Inflammatory macrophage (primary cell): ENCODE data around the gene IGSF1.

Experiments used
- DNase-seq, 2 donors: peaks; one replicate each; pipeline ENCODE4 v3.0.0-alpha.2; 2020 to 2022
- total RNA-seq, 18 experiments: gene quantifications; one replicate each; lab custom pipeline; 2026; ENCODE audit warnings: mixed read lengths in 6 of 18, inconsistent platforms in 2 of 18; lab: John Stamatoyannopoulos, UW

Gene IGSF1, protein sequence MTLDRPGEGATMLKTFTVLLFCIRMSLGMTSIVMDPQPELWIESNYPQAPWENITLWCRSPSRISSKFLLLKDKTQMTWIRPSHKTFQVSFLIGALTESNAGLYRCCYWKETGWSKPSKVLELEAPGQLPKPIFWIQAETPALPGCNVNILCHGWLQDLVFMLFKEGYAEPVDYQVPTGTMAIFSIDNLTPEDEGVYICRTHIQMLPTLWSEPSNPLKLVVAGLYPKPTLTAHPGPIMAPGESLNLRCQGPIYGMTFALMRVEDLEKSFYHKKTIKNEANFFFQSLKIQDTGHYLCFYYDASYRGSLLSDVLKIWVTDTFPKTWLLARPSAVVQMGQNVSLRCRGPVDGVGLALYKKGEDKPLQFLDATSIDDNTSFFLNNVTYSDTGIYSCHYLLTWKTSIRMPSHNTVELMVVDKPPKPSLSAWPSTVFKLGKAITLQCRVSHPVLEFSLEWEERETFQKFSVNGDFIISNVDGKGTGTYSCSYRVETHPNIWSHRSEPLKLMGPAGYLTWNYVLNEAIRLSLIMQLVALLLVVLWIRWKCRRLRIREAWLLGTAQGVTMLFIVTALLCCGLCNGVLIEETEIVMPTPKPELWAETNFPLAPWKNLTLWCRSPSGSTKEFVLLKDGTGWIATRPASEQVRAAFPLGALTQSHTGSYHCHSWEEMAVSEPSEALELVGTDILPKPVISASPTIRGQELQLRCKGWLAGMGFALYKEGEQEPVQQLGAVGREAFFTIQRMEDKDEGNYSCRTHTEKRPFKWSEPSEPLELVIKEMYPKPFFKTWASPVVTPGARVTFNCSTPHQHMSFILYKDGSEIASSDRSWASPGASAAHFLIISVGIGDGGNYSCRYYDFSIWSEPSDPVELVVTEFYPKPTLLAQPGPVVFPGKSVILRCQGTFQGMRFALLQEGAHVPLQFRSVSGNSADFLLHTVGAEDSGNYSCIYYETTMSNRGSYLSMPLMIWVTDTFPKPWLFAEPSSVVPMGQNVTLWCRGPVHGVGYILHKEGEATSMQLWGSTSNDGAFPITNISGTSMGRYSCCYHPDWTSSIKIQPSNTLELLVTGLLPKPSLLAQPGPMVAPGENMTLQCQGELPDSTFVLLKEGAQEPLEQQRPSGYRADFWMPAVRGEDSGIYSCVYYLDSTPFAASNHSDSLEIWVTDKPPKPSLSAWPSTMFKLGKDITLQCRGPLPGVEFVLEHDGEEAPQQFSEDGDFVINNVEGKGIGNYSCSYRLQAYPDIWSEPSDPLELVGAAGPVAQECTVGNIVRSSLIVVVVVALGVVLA (N-terminal part only)
- 0 to 0.12 (median 0) reads per million in 18 experiments for total RNA-seq

DNA sequence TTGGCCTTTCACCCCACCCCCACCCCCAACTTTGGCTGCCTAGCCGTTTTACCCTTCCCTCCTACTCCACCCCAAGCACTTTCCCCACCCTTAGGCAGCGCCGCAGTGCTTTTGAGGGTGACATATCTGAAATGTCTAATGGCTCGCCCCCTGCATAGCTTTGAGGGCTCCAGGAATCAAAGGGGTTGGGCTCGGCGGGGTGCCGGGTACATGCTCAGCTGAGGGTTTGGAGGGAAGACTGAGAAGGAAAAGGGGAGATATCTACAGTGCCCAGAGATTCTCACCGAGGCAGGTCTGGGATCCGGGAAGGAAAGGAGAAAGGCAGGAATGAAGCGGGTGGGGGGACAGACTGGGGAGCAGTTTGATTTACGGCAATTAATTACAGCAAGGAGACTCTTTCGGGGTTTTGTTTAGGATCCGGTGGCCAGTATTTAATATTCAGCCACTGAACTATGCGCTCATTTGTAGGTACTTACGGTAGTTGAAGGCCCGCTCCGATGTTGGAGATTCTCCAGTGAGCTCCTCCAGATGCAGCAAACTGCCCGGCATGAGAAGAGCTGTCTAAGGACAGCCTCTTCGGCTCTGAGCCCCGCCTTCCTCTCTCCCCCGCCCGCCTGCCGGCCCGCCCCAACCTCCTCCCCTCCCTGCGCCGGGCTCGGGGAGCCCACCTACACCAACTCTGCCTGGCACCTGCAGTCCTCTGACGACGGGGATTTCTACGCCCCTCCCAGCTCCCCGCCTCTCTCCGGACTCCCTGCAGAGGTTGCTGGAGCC, at the start of gene IGSF1:
Gene IGSF1, minus strand, starts transcription at position 569 of the 774 bp plus-strand sequence. CDS start 2,632 bp downstream, outside the sequence.
- DNase-seq = no peak

DNA sequence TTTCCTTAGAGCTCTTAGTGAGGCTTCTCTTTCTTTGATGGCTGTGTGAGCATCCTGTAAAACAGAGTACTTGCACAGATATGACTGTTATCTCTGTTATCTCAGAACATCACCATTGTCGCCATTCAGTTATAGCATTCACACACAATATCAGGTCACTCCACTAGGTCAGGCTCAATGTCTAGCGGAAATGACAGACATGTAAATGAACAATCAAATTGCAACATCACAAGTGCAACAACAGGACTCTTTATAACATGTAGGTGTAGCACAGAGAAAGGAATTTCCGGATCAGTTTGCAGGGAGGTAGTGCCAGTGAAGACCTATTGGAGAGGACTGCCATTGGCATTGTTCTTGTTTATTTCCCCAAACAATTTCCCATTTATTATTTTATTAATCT, 43.2 kb upstream of the IGSF1 start:
- DNase-seq = no peak

DNA sequence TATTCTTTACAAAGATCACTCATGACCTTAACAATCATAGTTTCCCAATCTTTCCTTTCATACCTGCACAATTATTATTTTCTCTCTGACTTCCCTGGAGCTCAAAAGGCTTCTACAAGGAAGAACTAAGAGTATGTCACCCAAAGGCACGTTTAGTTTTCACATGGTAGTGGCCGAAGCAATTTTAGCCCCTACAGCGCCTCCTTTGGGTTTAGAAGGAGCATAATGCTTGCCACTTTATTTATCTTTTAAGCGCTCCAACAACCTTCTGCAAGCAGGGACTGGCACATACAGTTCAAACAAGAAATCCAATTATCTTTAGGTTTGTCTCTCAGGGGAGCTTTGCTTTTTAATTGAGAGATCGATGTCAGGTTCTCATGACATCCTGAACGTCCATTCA, 42.0 kb upstream of the IGSF1 start:
- DNase-seq = no peak

DNA sequence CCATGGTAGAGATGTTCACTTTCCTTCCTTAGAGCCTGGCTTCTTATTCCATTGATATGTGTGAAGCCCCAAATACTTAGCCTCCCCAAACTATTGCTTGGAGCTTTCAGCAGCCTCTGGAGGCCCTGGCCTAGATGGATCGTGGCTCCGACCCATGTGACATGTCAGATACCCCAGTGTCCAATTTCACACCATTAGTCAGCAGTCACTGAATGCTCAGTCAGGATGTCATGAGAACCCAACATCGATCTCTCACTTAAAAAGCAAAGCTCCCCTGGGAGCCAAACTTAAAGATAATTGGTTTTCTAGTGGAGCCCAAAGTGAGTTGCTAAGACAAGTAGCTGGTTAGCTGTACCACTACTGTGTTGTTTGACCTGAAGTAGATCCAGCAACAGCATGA, 41.6 kb upstream of the IGSF1 start:
- DNase-seq = no peak

DNA sequence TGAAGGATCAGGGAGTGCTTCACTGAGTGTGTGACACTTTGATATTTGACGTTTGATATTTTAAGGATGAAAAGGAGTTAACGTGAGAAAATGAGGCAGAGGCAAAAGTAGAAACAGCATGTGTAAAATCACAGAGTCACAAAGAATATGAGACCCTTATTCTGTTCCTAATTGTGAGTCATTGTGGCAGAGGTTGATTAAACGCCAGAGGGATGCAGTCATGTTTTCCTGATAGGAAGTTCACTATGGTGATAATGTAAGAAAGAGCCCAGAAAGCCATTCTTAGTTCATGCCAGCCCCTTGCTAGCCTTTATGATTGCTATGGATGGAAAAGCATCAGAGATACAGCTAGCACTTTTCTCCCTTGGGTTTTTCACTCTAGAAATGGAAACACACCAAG, 33.5 kb upstream of the IGSF1 start:
- DNase-seq = no peak

DNA sequence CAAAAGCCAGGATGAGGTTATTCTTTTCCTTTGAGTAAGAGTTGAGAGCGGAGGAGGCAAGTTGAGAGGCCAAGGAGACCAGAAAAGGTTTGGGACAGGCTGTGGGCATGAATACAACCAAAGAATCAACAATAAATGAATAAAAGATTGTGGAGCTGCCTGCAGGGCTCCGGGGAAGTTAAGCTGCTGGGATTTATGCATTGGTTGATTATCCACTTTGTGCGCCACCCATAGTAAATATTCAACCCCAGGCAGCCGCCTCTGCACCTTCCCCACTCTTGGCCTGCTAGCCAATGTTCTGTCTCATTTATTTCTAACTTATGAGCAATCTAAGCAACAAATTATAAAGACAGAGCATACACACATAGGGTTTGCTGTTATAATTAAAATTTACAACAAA, 28.2 kb upstream of the IGSF1 start:
- DNase-seq = no peak

DNA sequence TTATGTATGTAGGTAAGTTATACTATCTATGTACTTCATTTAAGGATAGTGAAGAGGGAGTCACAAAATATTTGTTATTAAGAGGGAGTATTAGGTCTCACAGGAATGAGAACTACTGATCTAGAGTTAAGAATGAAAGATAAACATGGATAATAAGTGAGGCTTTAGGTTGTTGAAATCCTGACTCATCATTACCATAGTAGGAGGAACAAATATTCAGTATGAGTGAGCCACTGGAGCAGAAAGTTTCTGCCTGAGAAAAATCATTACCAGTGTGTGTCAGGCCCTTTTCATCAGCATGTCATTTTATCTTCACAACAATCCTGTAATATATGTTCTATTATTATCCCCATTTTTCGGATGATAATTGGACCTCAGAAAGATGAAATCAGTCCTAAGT, 27.2 kb upstream of the IGSF1 start:
- no peak for DNase-seq

DNA sequence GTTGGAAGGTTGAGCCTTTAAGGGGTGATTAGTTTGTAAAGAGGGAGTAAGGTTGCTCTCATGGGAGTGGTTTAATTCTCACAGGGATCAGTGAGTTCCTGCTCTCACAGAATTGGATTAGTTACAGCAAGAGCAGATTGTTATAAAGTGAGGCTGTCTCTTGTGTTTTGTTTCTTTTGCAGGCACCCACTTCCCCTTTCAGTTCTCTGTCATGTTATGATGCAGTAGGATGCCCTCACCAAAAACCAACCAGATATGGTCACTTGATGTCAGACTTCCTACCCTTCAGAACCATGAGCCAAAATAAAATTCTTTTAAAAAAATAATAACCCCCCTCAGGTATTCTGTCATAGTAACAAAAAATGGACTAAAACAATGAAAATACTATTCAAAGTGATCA, 19.9 kb upstream of the IGSF1 start:
- no peak for DNase-seq

DNA sequence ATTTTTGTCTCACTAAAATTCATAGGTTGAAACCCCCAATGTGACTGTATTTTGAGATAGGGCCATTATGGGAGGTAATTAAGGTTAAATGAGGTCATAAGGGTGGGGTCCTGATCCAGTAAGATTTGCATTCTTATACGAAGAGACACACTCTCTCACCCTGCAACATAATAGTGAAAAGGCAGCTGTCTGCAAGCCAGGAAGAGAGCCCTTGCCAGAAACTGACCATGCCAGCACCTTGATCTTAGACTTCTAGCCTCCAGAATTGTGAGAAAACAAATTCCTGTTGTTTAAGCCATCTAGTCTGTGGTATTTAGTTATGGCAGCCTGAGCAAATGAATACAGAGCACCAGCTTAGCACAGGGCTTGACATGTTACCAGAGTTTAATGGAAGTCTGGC, 17.5 kb upstream of the IGSF1 start:
- no peak for DNase-seq

DNA sequence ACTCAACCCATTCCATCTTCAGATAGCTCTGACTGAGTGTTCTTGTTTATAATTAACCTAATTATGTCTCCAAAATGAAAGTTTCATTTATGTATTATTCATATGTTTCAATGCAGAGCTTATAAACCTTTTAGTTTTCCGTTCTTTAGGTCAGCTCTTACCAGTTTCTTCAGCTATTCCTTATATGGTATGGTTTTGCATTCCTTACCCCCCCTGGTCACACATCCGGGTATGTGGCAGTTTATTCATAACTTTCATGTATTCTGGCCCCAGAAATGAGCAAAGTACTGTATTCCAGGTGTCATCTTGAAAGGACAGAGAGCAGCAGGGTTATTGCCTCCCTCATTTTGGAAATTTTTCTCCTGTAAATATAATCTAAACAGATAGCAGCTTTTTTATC, 16.8 kb upstream of the IGSF1 start:
- DNase-seq = no peak

DNA sequence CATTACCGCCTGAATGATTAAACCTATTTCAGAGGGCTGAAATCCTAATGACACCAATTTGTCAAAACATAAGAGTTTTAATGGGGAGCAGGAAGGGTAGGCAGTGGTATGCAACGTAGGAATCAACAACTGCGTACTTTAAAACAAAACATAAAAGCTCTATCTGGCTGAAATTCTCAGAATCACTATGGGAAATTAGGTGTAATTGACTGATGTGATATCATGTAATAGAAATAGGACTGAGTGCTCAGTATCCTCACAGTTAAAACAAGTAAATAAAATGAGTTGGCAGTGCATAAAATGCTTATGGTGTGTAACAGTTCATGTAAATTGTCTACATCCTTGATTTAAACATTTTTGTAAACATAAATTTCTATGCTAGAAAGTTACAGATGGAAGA, 13.6 kb upstream of the IGSF1 start:
- DNase-seq = no peak

DNA sequence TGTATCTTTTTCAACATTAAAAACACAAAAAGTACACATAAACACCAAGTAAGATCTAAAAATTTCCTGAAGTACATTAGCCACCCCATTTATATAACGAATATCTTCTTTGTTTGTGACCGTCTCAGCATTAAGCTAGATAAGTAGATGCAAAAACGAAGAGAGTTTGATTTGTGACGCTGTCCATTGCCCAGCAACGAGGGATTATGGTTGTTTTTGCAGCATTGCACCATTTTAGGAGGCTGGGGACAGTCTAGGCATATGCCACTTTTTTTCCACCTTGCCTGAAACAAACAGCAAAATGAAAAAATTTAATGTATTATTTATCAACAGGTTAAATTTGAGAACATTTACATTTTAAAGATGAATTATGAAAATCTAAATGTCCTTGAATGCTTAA, 12.0 kb upstream of the IGSF1 start:
- no peak for DNase-seq

DNA sequence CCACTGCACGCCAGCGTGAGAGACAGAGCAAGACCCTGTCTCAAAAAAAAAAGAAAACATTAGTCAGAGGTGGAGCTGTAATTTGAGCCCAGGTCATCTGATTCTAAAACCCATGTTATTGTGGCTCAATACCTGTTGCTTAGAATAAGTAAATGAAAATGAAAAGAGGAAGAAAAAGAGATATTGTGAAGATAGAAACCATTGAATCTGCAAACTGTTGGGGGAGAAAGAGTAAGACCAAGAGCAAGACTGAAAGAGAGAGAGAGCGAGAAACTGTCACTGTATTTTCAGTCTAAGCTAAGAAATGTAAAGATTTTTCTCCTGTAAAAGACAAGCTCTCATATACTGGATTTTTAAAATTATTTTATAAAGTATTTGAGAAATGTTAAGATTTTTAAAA, 9.7 kb upstream of the IGSF1 start:
- no peak for DNase-seq

DNA sequence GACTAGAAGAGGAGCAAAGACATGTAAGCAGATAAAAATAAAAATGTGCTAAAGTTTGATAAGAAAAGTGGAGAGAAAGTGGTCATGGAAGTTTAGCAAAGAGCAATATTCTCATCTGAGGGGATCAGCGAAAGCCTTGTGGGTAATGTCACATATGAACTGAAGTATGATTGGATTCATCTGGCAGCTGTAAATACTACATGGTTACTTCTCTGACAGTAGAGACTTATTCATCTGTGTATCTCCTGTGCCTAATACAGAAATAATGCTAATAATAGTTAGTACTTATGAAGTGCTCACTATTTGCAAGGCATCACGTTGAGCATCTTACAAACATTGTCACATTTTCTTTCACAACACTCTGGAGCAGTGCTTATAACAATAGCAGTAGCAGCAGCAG, 8.9 kb upstream of the IGSF1 start:
- DNase-seq = no peak

DNA sequence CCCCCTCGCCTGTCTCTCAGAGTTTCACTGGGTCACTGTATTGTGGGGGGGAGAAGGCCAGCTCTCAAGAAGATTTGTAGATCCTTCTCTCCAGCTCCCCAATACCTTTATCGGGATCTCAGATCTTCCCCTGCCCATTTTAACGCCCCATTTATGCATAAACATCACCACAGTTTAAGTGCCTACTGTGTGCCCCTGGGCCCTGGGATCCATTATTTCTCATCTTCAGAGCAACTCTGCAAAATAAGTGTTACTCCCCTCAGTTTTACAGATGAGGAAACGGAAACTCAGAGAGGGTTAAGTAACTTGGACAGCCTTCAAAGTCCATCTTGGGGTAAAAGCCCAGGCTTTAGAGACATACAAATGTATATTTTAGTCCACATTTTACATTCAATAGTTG, 421 bp upstream of the IGSF1 start:
- no peak for DNase-seq

DNA sequence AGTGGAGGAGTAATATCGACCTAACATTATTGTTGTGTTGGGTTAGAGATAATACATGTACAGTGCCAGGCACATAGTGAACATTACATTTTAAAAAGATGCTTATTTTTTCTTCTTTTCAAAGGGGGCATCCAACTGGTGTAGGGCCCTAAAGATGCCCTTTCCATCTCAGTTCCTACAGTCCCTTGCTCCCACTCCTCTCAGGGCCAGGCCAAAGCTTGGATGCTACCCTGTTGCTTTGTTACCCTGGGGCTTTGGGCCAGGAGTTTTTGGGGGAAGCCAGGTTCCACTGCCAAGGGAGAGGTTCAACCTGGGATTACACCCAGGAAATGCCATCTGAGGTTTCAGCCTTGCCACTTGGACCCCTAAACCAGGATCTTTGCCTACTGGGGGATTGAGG, 918 bp downstream of the IGSF1 start:
- DNase-seq = no peak

DNA sequence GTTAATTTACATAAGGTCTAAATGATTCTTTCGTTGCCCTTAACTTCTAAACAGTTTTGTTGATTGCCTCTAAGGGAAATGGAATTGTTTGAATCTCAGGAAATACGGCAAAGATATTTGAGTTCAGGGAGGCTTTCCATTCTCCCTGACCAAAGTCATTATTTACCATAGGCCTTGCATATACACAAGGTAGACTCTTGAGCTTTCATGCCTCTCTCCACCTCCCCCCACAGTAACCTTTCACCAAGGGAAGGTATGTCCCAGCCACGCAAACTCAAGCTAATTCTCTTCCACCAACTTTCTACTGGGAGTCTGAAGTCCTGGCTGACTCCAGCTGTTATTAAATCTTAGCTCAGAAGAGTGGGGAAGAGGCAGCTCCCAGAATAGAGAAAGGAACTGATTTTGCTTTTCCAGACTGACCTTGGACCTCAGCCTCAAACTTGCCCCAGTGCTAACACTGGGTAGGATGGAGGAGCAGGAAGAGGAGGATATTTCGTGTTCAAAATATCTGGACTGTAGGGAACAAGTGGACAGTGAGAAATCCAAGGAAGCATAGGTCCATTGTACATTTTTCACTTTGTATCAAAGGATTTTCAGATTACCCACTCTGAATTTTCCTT, 1.4 kb downstream of the IGSF1 start:
- no peak for DNase-seq

DNA sequence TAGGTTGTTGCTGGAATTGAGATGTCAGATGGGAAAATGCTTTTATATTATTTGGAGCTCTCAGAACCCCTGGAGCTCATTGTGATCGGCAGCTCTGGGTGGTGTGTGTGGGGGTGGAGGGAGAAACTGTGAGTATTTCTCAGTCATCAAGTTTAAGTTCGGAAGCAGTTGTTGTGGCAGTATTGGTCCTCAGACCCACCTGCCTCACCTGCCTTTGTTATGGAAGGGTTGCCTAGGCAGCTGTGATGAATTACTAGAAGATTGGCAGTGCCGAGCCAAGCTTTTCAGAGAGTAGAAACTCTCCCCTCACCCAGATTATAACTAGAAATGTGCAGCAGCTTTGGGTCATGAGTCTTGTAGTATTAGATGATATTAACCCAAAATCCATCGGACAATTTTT, 9.5 kb downstream of the IGSF1 start:
- DNase-seq = no peak

DNA sequence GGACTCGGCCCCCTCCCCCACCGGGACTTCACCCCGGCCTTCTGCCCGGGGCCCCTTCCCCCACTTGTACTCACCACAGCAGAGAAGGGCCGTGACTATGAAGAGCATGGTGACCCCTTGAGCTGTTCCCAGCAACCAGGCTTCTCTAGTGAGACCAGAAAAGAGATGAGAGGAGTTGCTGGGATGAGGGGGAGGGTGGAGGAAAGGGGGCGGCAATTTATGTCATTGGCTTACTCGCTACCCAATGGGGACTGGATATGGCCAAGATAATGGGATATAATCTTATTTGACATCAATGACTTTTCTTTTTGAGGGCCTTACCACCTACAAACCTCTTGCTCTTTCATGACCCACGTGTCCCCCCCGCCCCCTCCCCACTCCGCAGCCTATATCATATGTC, 9.9 kb downstream of the IGSF1 start:
- DNase-seq = no peak

DNA sequence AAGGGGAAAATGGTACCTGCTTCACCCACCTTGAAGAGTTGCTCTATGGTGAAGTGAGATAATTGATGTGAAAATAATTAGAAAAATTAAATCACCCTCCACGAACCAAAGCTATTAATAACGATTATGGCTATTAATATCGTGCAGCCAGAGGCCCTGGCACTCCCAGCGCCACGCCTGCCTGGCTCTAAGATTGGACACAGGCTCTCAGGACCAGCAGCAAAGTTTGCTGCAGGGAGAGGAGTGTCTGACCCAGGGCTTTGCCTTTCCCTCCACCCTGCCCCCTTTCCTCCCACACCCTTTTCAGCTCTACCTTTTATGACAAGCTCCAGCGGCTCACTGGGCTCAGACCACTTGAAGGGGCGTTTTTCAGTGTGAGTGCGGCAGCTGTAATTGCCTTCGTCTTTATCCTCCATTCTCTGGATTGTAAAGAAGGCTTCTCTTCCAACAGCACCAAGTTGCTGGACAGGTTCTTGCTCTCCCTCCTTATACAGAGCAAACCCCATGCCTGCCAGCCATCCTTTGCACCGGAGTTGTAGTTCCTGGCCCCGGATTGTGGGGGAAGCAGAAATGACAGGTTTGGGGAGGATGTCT, 11.5 kb downstream of the IGSF1 start:
- DNase-seq = no peak

DNA sequence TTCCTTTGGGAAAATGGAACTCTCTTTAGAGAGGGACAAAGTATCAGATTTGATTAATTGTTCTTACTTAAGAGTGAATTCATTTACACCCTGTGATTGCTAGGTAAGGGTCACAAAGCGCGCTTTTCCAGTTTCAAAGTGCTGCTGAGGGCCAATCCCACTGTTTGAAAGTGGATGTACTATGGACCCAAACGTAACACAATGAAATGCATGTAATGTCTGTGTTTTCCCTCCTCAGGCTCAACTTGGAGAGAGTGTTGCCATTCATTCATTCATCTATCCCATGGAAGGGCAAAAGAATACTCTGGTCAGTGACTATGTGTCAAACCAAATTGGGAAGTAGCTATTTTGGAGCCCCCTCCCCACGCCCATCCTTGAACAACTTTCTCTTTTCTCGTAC, 16.1 kb downstream of the IGSF1 start:
- no peak for DNase-seq
